H9 (cell line): ENCODE data around the gene RGL4. TPM values are rescaled to one million over a fixed set of nuclear protein-coding genes. Genes with fewer than 3 reads are reported as not detected.

Experiments used
- DNase-seq: peaks from one replicate; pipeline ENCODE4 v3.0.0-alpha.2; 2017
- H2AFZ ChIP-seq: one replicate; pipeline ENCODE4 v1.6.1; 2013; ENCODE audit warnings: mild to moderate bottlenecking, low read length, control low read depth, moderate library complexity
- H2AK5ac ChIP-seq: 2 replicates; pipeline ENCODE4 v1.6.1; 2013; ENCODE audit warnings: low read length, control low read depth, mixed read lengths; ENCODE audit not compliant: insufficient read length
- H2BK120ac ChIP-seq: one replicate; pipeline ENCODE4 v1.6.1; 2013; ENCODE audit warnings: low read depth, mild to moderate bottlenecking, low read length, control low read depth, inconsistent platforms; ENCODE audit not compliant: poor library complexity, severe bottlenecking
- H2BK12ac ChIP-seq: 2 replicates; pipeline ENCODE4 v1.6.1; 2013; ENCODE audit warnings: low read length, control low read depth, mixed read lengths, low read depth; ENCODE audit not compliant: insufficient read length
- H2BK15ac ChIP-seq: 2 replicates; pipeline ENCODE4 v1.6.1; 2013; ENCODE audit warnings: low read depth, low read length, control low read depth
- H2BK20ac ChIP-seq: one replicate; pipeline ENCODE4 v1.6.1; 2013; ENCODE audit warnings: low read depth, mild to moderate bottlenecking, low read length, control low read depth, inconsistent platforms; ENCODE audit not compliant: poor library complexity, severe bottlenecking
- H2BK5ac ChIP-seq: 2 replicates; pipeline ENCODE4 v1.6.1; 2013; ENCODE audit warnings: low read length, control low read depth, mixed read lengths; ENCODE audit not compliant: insufficient read length
- H3K14ac ChIP-seq: 2 replicates; pipeline ENCODE4 v1.6.1; 2013; ENCODE audit warnings: low read length, control low read depth; ENCODE audit not compliant: insufficient read depth
- H3K18ac ChIP-seq: 2 replicates; pipeline ENCODE4 v1.6.1; 2013; ENCODE audit warnings: low read depth, mild to moderate bottlenecking, mixed read lengths, low read length, control low read depth; ENCODE audit not compliant: insufficient read length
- H3K23ac ChIP-seq: 2 replicates; pipeline ENCODE4 v1.6.1; 2013; ENCODE audit warnings: low read length, control low read depth, mixed read lengths, low read depth; ENCODE audit not compliant: insufficient read length
- H3K23me2 ChIP-seq: 2 replicates; pipeline ENCODE4 v1.6.1; 2013; ENCODE audit warnings: low read depth, mild to moderate bottlenecking, mixed read lengths, low read length, control low read depth; ENCODE audit not compliant: insufficient read length, poor library complexity, severe bottlenecking
- H3K27ac ChIP-seq: 2 replicates; pipeline ENCODE4 v1.5.1; 2013; ENCODE audit warnings: low read length, control low read depth, mixed read lengths, low read depth; ENCODE audit not compliant: insufficient read length
- H3K27me3 ChIP-seq: 2 replicates; pipeline ENCODE4 v1.6.1; 2013; ENCODE audit warnings: low read length, control low read depth, inconsistent platforms; ENCODE audit not compliant: insufficient read depth
- H3K4ac ChIP-seq: 2 replicates; pipeline ENCODE4 v1.6.1; 2013; ENCODE audit warnings: low read depth, mild to moderate bottlenecking, control low read depth, inconsistent platforms, low read length, moderate library complexity
- H3K4me1 ChIP-seq: 2 replicates; pipeline ENCODE4 v1.6.1; 2013; ENCODE audit warnings: low read length, control low read depth, inconsistent platforms; ENCODE audit not compliant: insufficient read depth
- H3K4me2 ChIP-seq: 2 replicates; pipeline ENCODE4 v1.6.1; 2013; ENCODE audit warnings: low read length, control low read depth, mixed read lengths; ENCODE audit not compliant: insufficient read length, insufficient read depth
- H3K56ac ChIP-seq: 2 replicates; pipeline ENCODE4 v1.6.1; 2013; ENCODE audit warnings: low read depth, mild to moderate bottlenecking, mixed read lengths, low read length, control low read depth; ENCODE audit not compliant: insufficient read length
- H3K79me1 ChIP-seq: 2 replicates; pipeline ENCODE4 v1.6.1; 2013; ENCODE audit warnings: low read depth, mild to moderate bottlenecking, moderate library complexity, low read length, control low read depth, inconsistent platforms; ENCODE audit not compliant: insufficient read depth, poor library complexity, severe bottlenecking
- H3K79me2 ChIP-seq: 2 replicates; pipeline ENCODE4 v1.6.1; 2013; ENCODE audit warnings: low read length, control low read depth, inconsistent platforms; ENCODE audit not compliant: insufficient read depth
- H3K9ac ChIP-seq: 2 replicates; pipeline ENCODE4 v1.6.1; 2013; ENCODE audit warnings: low read length, control low read depth, mixed read lengths; ENCODE audit not compliant: insufficient read length; ENCODE audit errors: extremely low read depth
- H3K9me3 ChIP-seq: one replicate; pipeline ENCODE4 v1.6.1; 2013; ENCODE audit warnings: low read depth, low read length, inconsistent platforms; ENCODE audit not compliant: control insufficient read depth
- H3T11ph ChIP-seq: one replicate; pipeline ENCODE4 v1.6.1; 2013; ENCODE audit warnings: mild to moderate bottlenecking, low read length, control low read depth, inconsistent platforms
- H4K20me1 ChIP-seq: one replicate; pipeline ENCODE4 v1.6.1; 2013; ENCODE audit not compliant: control insufficient read depth, insufficient read length, insufficient read depth
- H4K5ac ChIP-seq: 2 replicates; pipeline ENCODE4 v1.6.1; 2013; ENCODE audit warnings: low read depth, mild to moderate bottlenecking, mixed read lengths, low read length, control low read depth; ENCODE audit not compliant: insufficient read length
- H4K8ac ChIP-seq: replicated peaks from 2 replicates; pipeline ENCODE4 v1.6.1; 2013; ENCODE audit warnings: low read length, control low read depth, mixed read lengths, low read depth; ENCODE audit not compliant: insufficient read length
- H4K91ac ChIP-seq: 2 replicates; pipeline ENCODE4 v1.6.1; 2013; ENCODE audit warnings: low read depth, mild to moderate bottlenecking, moderate library complexity, mixed read lengths, low read length, control low read depth; ENCODE audit not compliant: insufficient read length
- H3K27ac Mint-ChIP-seq, 3 experiments: 2 replicates in 2 of 3; 3 replicates in 1 of 3; pipeline ENCODE4 v1.8.0; 2020 to 2021; ENCODE audit warnings: mixed read lengths in 3 of 3, mild to moderate bottlenecking in 1 of 3, moderate library complexity in 1 of 3
- H3K27me3 Mint-ChIP-seq: 2 replicates; pipeline ENCODE4 v1.8.0; 2021; ENCODE audit warnings: low read depth, mild to moderate bottlenecking, moderate library complexity, mixed read lengths
- H3K36me3 Mint-ChIP-seq, 3 experiments: 2 replicates in 2 of 3; 3 replicates in 1 of 3; pipeline ENCODE4 v1.8.0; 2020 to 2021; ENCODE audit warnings: low read depth in 3 of 3, mixed read lengths in 3 of 3; ENCODE audit not compliant: insufficient read depth in 1 of 3
- H3K4me1 Mint-ChIP-seq, 2 experiments: 2 replicates each; pipeline ENCODE4 v1.8.0; 2020; ENCODE audit warnings: mixed read lengths in 2 of 2
- H3K4me3 Mint-ChIP-seq, 2 experiments: 2 replicates in 1 of 2; 3 replicates in 1 of 2; pipeline ENCODE4 v1.8.0; 2020 to 2021; ENCODE audit warnings: mild to moderate bottlenecking in 2 of 2, mixed read lengths in 2 of 2, moderate library complexity in 1 of 2
- H3K9me3 Mint-ChIP-seq, 2 experiments: 2 replicates in 1 of 2; 3 replicates in 1 of 2; pipeline ENCODE4 v1.8.0; 2020; ENCODE audit warnings: mild to moderate bottlenecking in 2 of 2, mixed read lengths in 2 of 2, moderate library complexity in 1 of 2
- WGBS: extraction: QIAGEN DNeasy Blood & Tissue Kit; methylation state at CpG from one replicate; pipeline ENCODE4 v1.1.7; 2013; ENCODE audit warnings: missing lambda C conversion rate, low lambda C conversion rate, mixed read lengths; ENCODE audit not compliant: insufficient read length; ENCODE audit errors: extremely low coverage; 5-methylcytosine and 5-hydroxymethylcytosine counted together
- total RNA-seq: library from RNA; stranded (reverse); gene quantifications from 2 replicates; pipeline ENCODE4 v1.2.1, GENCODE V29; 2021
- TF ChIP-seq, protein P1 (sequence below): fragments of 200-600 bp; sonication (generic); conservative IDR thresholded peaks from 3 replicates; pipeline ENCODE4 v1.8.0; 2021; ENCODE audit warnings: antibody characterized with exemption, mild to moderate bottlenecking

Gene RGL4
- total RNA-seq, 1 experiment from 2014 or later, result not detected

DNA sequence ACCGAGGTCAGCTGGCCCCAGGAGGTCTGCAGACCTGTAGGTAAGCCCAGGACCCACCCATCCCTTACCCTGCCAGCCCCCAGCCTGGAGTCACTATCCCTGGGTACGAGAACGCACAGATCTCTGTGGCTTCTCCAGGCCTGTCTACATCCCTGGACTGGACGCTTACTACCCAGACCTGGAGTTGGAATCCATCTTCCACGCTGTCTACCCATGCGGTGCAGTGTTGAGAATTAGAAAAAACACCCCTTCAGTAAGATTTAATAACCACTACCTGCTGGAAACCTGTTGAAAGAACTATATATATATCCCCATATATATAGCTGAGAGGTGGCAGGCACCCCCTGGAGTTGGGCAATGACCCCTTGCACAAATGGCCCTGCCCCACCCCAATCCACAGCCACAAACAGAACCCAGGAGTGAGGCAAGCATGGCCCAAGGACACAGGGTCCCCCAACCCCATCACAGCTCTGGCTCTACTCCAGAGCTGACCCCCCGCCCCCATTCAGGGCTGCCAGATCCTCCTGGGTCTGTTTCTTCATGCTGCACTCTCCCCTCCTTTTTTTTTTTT lies 17.7 kb upstream of the RGL4 start:
- H3K79me1 ChIP-seq, result no peaks in the 10 kb centered on the region
- TF ChIP-seq, protein P1, sequence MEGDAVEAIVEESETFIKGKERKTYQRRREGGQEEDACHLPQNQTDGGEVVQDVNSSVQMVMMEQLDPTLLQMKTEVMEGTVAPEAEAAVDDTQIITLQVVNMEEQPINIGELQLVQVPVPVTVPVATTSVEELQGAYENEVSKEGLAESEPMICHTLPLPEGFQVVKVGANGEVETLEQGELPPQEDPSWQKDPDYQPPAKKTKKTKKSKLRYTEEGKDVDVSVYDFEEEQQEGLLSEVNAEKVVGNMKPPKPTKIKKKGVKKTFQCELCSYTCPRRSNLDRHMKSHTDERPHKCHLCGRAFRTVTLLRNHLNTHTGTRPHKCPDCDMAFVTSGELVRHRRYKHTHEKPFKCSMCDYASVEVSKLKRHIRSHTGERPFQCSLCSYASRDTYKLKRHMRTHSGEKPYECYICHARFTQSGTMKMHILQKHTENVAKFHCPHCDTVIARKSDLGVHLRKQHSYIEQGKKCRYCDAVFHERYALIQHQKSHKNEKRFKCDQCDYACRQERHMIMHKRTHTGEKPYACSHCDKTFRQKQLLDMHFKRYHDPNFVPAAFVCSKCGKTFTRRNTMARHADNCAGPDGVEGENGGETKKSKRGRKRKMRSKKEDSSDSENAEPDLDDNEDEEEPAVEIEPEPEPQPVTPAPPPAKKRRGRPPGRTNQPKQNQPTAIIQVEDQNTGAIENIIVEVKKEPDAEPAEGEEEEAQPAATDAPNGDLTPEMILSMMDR, result no peak
- no CpG with 5 or more reads among the region's 7 CpGs for WGBS

More for the DNA sequence above, 17.7 kb upstream of the RGL4 start:
- H3K79me2 ChIP-seq, result no peaks in the 10 kb centered on the region
- H4K91ac ChIP-seq, result no peak overlapping the region
- H3K9ac ChIP-seq, result no peak overlapping the region
- H3K56ac ChIP-seq, result no peak overlapping the region
- peak overlapping the region in 2 of 3 experiments; percentile 53 to 88; a peak in 2 of 7 replicates for H3K27ac Mint-ChIP-seq
- H2AFZ ChIP-seq, result no peak overlapping the region
- no peak overlapping the region for H3K14ac ChIP-seq
- peaks cover 0 to 1% of the 10 kb centered on the region in 2 experiments; a peak in 1 of 5 replicates for H3K9me3 Mint-ChIP-seq
- H4K8ac ChIP-seq, result no peak overlapping the region
- no peak overlapping the region for H3K4me3 Mint-ChIP-seq
- no peak for DNase-seq
- H3K4me1 ChIP-seq, result no peaks in the 10 kb centered on the region
- H3K18ac ChIP-seq, result no peak overlapping the region
- H2BK120ac ChIP-seq, result no peak overlapping the region
- no peaks in the 10 kb centered on the region for H3K27me3 ChIP-seq
- H3K36me3 Mint-ChIP-seq, result peaks cover 0 to 4% (median 2%) of the 10 kb centered on the region in 3 experiments; a peak in 5 of 7 replicates
- no peak overlapping the region for H2BK15ac ChIP-seq
- no peak overlapping the region for H3K4ac ChIP-seq
- no peak overlapping the region for H2BK12ac ChIP-seq
- H3K27me3 Mint-ChIP-seq, result no peaks in the 10 kb centered on the region
- no peaks in the 10 kb centered on the region for H4K20me1 ChIP-seq
- no peak overlapping the region for H3T11ph ChIP-seq
- no peak overlapping the region for H2BK5ac ChIP-seq
- H2BK20ac ChIP-seq, result no peak overlapping the region
- H3K23me2 ChIP-seq, result no peaks in the 10 kb centered on the region
- H4K5ac ChIP-seq, result no peak overlapping the region
- no peaks in the 10 kb centered on the region for H3K9me3 ChIP-seq
- H2AK5ac ChIP-seq, result no peak overlapping the region
- H3K4me2 ChIP-seq, result no peak overlapping the region
- H3K27ac ChIP-seq, result no peak overlapping the region
- peaks cover 31 to 35% of the 10 kb centered on the region in 2 experiments for H3K4me1 Mint-ChIP-seq
- no peak overlapping the region for H3K23ac ChIP-seq
